Upper lobe of right lung (tissue), 1 donor: ENCODE data around the gene HSP90AA1. TPM values are rescaled to one million over a fixed set of nuclear protein-coding genes. Genes with fewer than 3 reads are reported as not detected.

Experiments
- ATAC-seq: fragments of 200-7000 bp; cut with Tn5 transposase; one replicate; pipeline ENCODE4 v1.9.1; 2020; ENCODE audit warnings: mild to moderate bottlenecking, moderate library complexity
- DNase-seq: peaks from one replicate; pipeline ENCODE4 v3.0.0-alpha.2; 2020
- H3K27ac ChIP-seq: fragments of 200-600 bp; one replicate; pipeline ENCODE4 v1.8.0; 2022
- H3K27me3 ChIP-seq: fragments of 200-600 bp; one replicate; pipeline ENCODE4 v1.8.0; 2022; ENCODE audit warnings: mild to moderate bottlenecking
- H3K36me3 ChIP-seq: fragments of 200-600 bp; one replicate; pipeline ENCODE4 v1.8.0; 2022
- H3K4me1 ChIP-seq: fragments of 200-600 bp; one replicate; pipeline ENCODE4 v1.8.0; 2022
- H3K4me3 ChIP-seq: fragments of 200-600 bp; one replicate; pipeline ENCODE4 v1.8.0; 2022; ENCODE audit warnings: mild to moderate bottlenecking
- H3K9me3 ChIP-seq: fragments of 200-600 bp; one replicate; pipeline ENCODE4 v1.8.0; 2022
- intact Hi-C: fragments of 100-400 bp; cut with DNase I; formaldehyde crosslinking; loops from one replicate; pipeline ENCODE4 v1.11.0; 2022
- total RNA-seq: library from RNA; stranded (reverse); fragmentation: NEBNext Ultra II Directional; extraction: Animal tissue kit (Norgen Biotek cat#: 25700); gene quantifications from one replicate; pipeline ENCODE4 v1.2.1, GENCODE V29; 2021
- TF ChIP-seq, protein P1 (sequence below): fragments of 200-600 bp; IDR thresholded peaks from one replicate; pipeline ENCODE4 v1.8.0; 2022; ENCODE audit warnings: antibody characterized with exemption
- donor health status: DM: no; HTN: yes; CAD: no; lungs with severe emphysema.

The HSP90AA1 gene
- total RNA-seq, 1 donor from 2014 or later = 490 TPM

DNA sequence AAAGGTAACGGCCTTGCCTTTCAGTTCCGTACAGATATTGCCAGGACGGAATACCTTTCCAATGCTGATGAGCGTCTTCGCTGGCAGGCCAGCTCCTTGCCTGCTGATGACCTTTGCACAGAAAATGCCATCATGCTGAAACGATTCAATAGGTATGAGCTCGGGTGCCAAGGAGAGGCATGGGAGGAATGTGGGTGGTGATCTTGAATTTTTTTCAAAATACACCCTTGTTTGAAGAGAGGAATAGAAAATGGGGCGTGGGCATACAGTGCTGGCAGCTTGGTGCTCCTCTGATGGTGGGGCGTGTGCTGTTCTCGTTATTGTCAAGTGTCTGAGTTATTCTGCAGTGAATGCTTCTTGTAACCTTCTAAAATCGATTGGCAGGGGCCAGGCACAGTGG lies 52.5 kb downstream of the HSP90AA1 start:
- Histone ChIP-seq H3K4me1 (no peaks in the 10 kb centered on the region), H3K27ac (no peak overlapping the region), H3K27me3 (no peaks in the 10 kb centered on the region), H3K4me3 (no peak overlapping the region), H3K36me3 (peaks cover 100% of the 10 kb centered on the region), H3K9me3 (no peaks in the 10 kb centered on the region)
- DNase-seq (no peak), ATAC-seq (peak; percentile 86)
- TF ChIP-seq, protein P1, sequence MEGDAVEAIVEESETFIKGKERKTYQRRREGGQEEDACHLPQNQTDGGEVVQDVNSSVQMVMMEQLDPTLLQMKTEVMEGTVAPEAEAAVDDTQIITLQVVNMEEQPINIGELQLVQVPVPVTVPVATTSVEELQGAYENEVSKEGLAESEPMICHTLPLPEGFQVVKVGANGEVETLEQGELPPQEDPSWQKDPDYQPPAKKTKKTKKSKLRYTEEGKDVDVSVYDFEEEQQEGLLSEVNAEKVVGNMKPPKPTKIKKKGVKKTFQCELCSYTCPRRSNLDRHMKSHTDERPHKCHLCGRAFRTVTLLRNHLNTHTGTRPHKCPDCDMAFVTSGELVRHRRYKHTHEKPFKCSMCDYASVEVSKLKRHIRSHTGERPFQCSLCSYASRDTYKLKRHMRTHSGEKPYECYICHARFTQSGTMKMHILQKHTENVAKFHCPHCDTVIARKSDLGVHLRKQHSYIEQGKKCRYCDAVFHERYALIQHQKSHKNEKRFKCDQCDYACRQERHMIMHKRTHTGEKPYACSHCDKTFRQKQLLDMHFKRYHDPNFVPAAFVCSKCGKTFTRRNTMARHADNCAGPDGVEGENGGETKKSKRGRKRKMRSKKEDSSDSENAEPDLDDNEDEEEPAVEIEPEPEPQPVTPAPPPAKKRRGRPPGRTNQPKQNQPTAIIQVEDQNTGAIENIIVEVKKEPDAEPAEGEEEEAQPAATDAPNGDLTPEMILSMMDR = no peak
- intact Hi-C loops = no loop called here

DNA sequence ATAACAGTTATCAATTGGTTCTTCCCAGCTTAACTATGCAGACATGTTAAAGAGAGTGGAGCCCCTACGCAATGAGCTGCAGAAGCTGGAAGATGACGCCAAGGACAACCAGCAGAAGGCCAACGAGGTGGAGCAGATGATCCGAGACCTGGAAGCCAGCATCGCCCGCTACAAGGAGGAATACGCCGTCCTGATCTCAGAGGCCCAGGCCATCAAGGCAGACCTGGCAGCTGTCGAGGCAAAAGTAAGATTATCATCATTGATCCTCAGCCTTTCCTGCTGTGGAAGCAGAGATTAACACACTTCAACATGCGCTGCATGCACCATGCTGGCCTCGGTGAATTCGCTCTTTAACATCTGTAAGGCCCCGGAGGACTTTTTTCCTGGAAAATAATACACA lies 53.6 kb downstream of the HSP90AA1 start:
- intact Hi-C loops = no loop called here

More for the DNA sequence above, 53.6 kb downstream of the HSP90AA1 start:
- Histone ChIP-seq H3K9me3 (no peaks in the 10 kb centered on the region), H3K4me1 (no peaks in the 10 kb centered on the region), H3K4me3 (no peak overlapping the region), H3K36me3 (peaks cover 100% of the 10 kb centered on the region), H3K27me3 (no peaks in the 10 kb centered on the region), H3K27ac (no peak overlapping the region)
- TF ChIP-seq, protein P1 = no peak
- ATAC-seq = no peak
- DNase-seq = no peak

Other genes starting within 250 kb of the HSP90AA1 start
- gene DYNC1H1, start 122.5 kb downstream of the HSP90AA1 start, total RNA-seq = 432 TPM
- gene WDR20, start 52.9 kb upstream of the HSP90AA1 start, total RNA-seq = 25.2 TPM
- 6.3 TPM for gene MOK, start 218.1 kb upstream of the HSP90AA1 start, total RNA-seq
- gene ZNF839, start 232.7 kb upstream of the HSP90AA1 start, total RNA-seq = 10.1 TPM